DOHH2 (cell line): Measurements from ENCODE around the gene NUDT3.

ENCODE experiments used
- EZH2phosphoT487 ChIP-seq: fragments of 200-600 bp; sonication (generic); IDR thresholded peaks from 2 replicates; pipeline ENCODE4 v1.6.1; 2017; ENCODE audit warnings: borderline replicate concordance, mild to moderate bottlenecking, antibody characterized with exemption, low read length, moderate library complexity, mixed read lengths
- TF ChIP-seq, protein P1 (sequence below): fragments of 200-600 bp; sonication (generic); IDR thresholded peaks from one replicate; pipeline ENCODE4 v1.5.1; 2014; ENCODE audit warnings: antibody characterized with exemption, mild to moderate bottlenecking, low read depth, low read length; ENCODE audit not compliant: poor library complexity, severe bottlenecking

DNA sequence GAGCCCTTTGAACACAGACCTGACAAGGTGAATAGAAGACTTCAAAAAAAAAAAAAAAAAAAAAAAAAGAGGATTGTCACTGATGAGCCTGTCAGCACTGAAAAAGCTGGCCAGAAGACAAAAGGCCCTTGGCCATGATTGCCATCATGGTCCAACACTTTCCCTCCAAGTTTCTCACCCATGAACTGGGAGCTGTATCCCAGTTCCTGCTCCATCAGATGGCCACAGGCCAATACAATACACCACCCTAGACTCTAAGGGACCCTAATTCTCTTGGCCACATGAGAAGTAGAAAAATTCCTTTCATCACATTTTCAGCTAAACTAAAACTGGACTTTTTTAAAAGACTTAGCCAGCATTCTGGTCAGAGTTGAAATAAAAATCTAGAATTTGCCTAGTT lies 50.2 kb downstream of the NUDT3 start:
- TF ChIP-seq, protein P1, sequence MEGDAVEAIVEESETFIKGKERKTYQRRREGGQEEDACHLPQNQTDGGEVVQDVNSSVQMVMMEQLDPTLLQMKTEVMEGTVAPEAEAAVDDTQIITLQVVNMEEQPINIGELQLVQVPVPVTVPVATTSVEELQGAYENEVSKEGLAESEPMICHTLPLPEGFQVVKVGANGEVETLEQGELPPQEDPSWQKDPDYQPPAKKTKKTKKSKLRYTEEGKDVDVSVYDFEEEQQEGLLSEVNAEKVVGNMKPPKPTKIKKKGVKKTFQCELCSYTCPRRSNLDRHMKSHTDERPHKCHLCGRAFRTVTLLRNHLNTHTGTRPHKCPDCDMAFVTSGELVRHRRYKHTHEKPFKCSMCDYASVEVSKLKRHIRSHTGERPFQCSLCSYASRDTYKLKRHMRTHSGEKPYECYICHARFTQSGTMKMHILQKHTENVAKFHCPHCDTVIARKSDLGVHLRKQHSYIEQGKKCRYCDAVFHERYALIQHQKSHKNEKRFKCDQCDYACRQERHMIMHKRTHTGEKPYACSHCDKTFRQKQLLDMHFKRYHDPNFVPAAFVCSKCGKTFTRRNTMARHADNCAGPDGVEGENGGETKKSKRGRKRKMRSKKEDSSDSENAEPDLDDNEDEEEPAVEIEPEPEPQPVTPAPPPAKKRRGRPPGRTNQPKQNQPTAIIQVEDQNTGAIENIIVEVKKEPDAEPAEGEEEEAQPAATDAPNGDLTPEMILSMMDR, result no peak
- TF ChIP-seq EZH2phosphoT487, result no peak
